ENCODE data around the gene ITPR3.

The ITPR3 gene

GRCh38 chr6:33722103-33722623, 101.0 kb downstream of the ITPR3 start:
- Histone ChIP-seq H3K79me2 (ENCODE audit: insufficient read depth, low read length) (no peaks in the 10 kb centered on the region), H4K20me1 (ENCODE audit: insufficient read depth, low read length, poor library complexity, severe bottlenecking) (no peaks in the 10 kb centered on the region), H3K27me3 (ENCODE audit: insufficient read depth, low read length, poor library complexity, severe bottlenecking) (no peaks in the 10 kb centered on the region), H3K9me2 (replicated peaks; ENCODE audit: low read depth, low read length) (no peaks in the 10 kb centered on the region), H3K4me2 (ENCODE audit: low read depth, low read length, poor library complexity, severe bottlenecking) (no peak overlapping the region), H3K9ac (ENCODE audit: low read depth, low read length, poor library complexity, severe bottlenecking) (no peak overlapping the region), H3K36me3 (ENCODE audit: insufficient read depth, low read length) (no peaks in the 10 kb centered on the region), H3K4me1 (ENCODE audit: insufficient read depth, low read length, poor library complexity, severe bottlenecking) (peaks cover 4% of the 10 kb centered on the region), H3K9me3 (ENCODE audit: insufficient read depth, low read depth, low read length) (no peaks in the 10 kb centered on the region), H2AFZ (ENCODE audit: low read length) (no peak overlapping the region), H3F3A (ENCODE audit: low read depth) (no peaks in the 10 kb centered on the region), H3K4me3 (ENCODE audit: low read length, poor library complexity, severe bottlenecking) (no peak overlapping the region)
- TF ChIP-seq EZH2phosphoT487 (IDR thresholded peaks at IDR 0.05; ENCODE audit: borderline replicate concordance) (no peak), CTCF (conservative IDR thresholded peaks at IDR 0.05; ENCODE audit: low read length) (no peak)

- Histone ChIP-seq H3K4me1 (ENCODE audit: insufficient read depth, low read length, poor library complexity, severe bottlenecking) (peaks cover 4% of the 10 kb centered on the region), H3K79me2 (ENCODE audit: insufficient read depth, low read length) (no peaks in the 10 kb centered on the region), H3K4me3 (ENCODE audit: low read length, poor library complexity, severe bottlenecking) (no peak overlapping the region), H3K9me3 (ENCODE audit: insufficient read depth, low read depth, low read length) (no peaks in the 10 kb centered on the region), H3K27me3 (ENCODE audit: insufficient read depth, low read length, poor library complexity, severe bottlenecking) (no peaks in the 10 kb centered on the region), H3K9ac (ENCODE audit: low read depth, low read length, poor library complexity, severe bottlenecking) (no peak overlapping the region), H2AFZ (ENCODE audit: low read length) (no peak overlapping the region), H3F3A (ENCODE audit: low read depth) (no peaks in the 10 kb centered on the region), H3K36me3 (ENCODE audit: insufficient read depth, low read length) (no peaks in the 10 kb centered on the region), H3K4me2 (ENCODE audit: low read depth, low read length, poor library complexity, severe bottlenecking) (peak overlapping the region; percentile 21), H3K9me2 (replicated peaks; ENCODE audit: low read depth, low read length) (no peaks in the 10 kb centered on the region), H4K20me1 (ENCODE audit: insufficient read depth, low read length, poor library complexity, severe bottlenecking) (no peaks in the 10 kb centered on the region)
- TF ChIP-seq CTCF (conservative IDR thresholded peaks at IDR 0.05; ENCODE audit: low read length) (no peak), EZH2phosphoT487 (IDR thresholded peaks at IDR 0.05; ENCODE audit: borderline replicate concordance) (no peak)
These were observed 102.4 kb downstream of the ITPR3 start for GRCh38 chr6:33723371-33724085.

GRCh38 chr6:33724102-33725023, 103.2 kb downstream of the ITPR3 start:
- Histone ChIP-seq H2AFZ (ENCODE audit: low read length) (no peak overlapping the region), H3K79me2 (ENCODE audit: insufficient read depth, low read length) (no peaks in the 10 kb centered on the region), H3K9ac (ENCODE audit: low read depth, low read length, poor library complexity, severe bottlenecking) (no peak overlapping the region), H4K20me1 (ENCODE audit: insufficient read depth, low read length, poor library complexity, severe bottlenecking) (no peaks in the 10 kb centered on the region), H3F3A (ENCODE audit: low read depth) (no peaks in the 10 kb centered on the region), H3K4me1 (ENCODE audit: insufficient read depth, low read length, poor library complexity, severe bottlenecking) (peaks cover 4% of the 10 kb centered on the region), H3K4me2 (ENCODE audit: low read depth, low read length, poor library complexity, severe bottlenecking) (peak overlapping the region; percentile 21), H3K9me3 (ENCODE audit: insufficient read depth, low read depth, low read length) (no peaks in the 10 kb centered on the region), H3K9me2 (replicated peaks; ENCODE audit: low read depth, low read length) (no peaks in the 10 kb centered on the region), H3K27me3 (ENCODE audit: insufficient read depth, low read length, poor library complexity, severe bottlenecking) (no peaks in the 10 kb centered on the region), H3K36me3 (ENCODE audit: insufficient read depth, low read length) (no peaks in the 10 kb centered on the region), H3K4me3 (ENCODE audit: low read length, poor library complexity, severe bottlenecking) (no peak overlapping the region)
- TF ChIP-seq CTCF (conservative IDR thresholded peaks at IDR 0.05; ENCODE audit: low read length) (no peak), EZH2phosphoT487 (IDR thresholded peaks at IDR 0.05; ENCODE audit: borderline replicate concordance) (no peak)
